HG02870 (cell line): ENCODE measurements around the gene KDM1A.

Source experiments
- ATAC-seq: cut with Tn5 transposase; IDR thresholded peaks from one replicate; pipeline ENCODE4 v1.9.1; 2021; ENCODE audit warnings: mild to moderate bottlenecking, moderate library complexity; ENCODE audit not compliant: unreplicated experiment

Gene KDM1A

DNA sequence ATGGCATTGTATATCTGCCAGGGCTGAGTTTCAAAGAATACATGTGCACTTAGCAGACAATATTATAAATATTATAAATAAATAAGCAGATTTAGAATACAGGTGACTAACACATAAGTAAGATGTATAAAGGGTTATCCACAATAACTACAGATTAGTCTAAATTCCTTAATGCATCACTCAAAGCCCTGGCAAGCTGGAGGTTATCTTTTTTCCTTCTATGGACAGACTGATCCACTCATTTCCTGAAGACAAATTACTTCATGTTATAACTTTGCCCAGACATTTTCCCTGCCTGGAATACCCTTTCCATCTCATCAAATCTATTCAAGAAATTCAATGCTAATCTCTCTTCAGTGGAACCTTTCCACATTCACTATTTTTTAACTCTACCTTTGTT lies 110.6 kb downstream of the KDM1A start:
- ATAC-seq: no peak

DNA sequence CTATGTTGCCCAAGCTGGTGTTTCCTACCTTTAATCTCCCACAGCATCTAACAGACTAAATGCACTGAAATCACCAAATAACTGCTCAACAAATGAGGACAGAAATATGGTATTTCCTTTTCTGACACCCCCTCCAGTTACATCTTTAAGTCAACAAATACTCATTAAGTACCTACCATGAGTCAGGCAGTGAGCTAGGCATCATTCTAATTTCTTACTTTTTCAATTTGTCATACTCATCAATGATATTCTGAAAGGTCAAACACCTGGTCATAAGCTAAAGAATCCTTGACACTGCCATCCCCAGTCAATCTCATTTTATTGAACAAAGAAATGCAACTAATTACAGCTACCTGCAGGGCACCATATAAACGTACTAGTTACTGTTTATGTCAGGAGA lies 112.8 kb downstream of the KDM1A start:
- ATAC-seq: no peak
